Measurements from ENCODE around the gene PARD3B. TPM values are rescaled to one million over a fixed set of nuclear protein-coding genes. Genes with fewer than 3 reads are reported as not detected.

The PARD3B gene
- total RNA-seq, 1 experiment from 2014 or later, result 3.9 TPM

- Histone ChIP-seq H3K9me3 (ENCODE audit: low read length) (no peaks in the 10 kb centered on the region), H3K4me2 (ENCODE audit: low read length) (no peak overlapping the region), H3F3A (ENCODE audit: low read length, unreplicated experiment) (no peaks in the 10 kb centered on the region), H3K9me2 (replicated peaks; ENCODE audit: low read length) (no peaks in the 10 kb centered on the region), H2AFZ (ENCODE audit: low read length) (no peak overlapping the region), H3K4me3 (ENCODE audit: low read length) (no peak overlapping the region), H3K27me3 (ENCODE audit: low read length) (no peaks in the 10 kb centered on the region), H3K27ac (ENCODE audit: low read length) (no peak overlapping the region), H4K20me1 (ENCODE audit: low read length) (no peaks in the 10 kb centered on the region), H3K9ac (ENCODE audit: low read length) (no peak overlapping the region), H3K36me3 (ENCODE audit: low read depth, low read length) (no peaks in the 10 kb centered on the region), H3K79me2 (ENCODE audit: low read length) (no peaks in the 10 kb centered on the region), H3K4me1 (ENCODE audit: insufficient read depth, low read length) (no peaks in the 10 kb centered on the region)
- ChIA-PET CTCF (no interaction called here), POLR2A (ENCODE audit: unreplicated experiment) (no interaction called here)
- intact Hi-C loops (cut with micrococcal nuclease), result no loop called here
- DNase-seq (no peak), ATAC-seq (no peak)
- TF ChIP-seq EZH2 (IDR thresholded peaks at IDR 0.05; ENCODE audit: low read length, unreplicated experiment), result no peak
- TF ChIP-seq CTCF (conservative IDR thresholded peaks at IDR 0.05; ENCODE audit: low read depth, low read length), result no peak
- TF ChIP-seq EZH2phosphoT487 (IDR thresholded peaks at IDR 0.05; ENCODE audit: borderline replicate concordance, low read length), result no peak
- no TSS peak for BruUV-seq (replicated peaks)
Observed at GRCh38 chr2:204573221-204573620, 27.9 kb downstream of the PARD3B start.

DNA sequence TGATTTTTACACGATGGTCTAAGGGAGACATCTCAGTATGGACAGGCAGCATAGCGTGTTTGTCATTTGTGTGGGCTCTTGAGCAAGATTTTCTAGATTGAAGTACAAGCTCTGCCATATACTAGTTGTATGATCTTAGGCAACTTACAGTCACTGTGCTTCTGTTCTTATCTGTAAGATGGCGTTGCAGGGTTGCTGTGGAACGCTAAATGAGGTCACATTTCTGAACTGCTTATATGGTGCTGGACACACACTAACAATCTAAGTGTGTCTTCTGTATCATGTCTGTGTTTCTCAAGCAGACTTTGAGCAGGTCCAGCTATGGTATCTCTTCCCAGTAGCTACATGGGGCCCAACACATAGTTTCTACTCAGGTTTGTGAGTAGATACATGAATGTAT, 29.2 kb downstream of the PARD3B start:
- no peak for DNase-seq
- H3K9ac ChIP-seq (ENCODE audit: low read length), result no peak overlapping the region
- no peak overlapping the region for H3K4me3 ChIP-seq (ENCODE audit: low read length)
- H3K27ac ChIP-seq (ENCODE audit: low read length), result no peak overlapping the region
- H3K9me2 ChIP-seq (replicated peaks; ENCODE audit: low read length), result no peaks in the 10 kb centered on the region
- intact Hi-C loops (cut with micrococcal nuclease), result no loop called here
- H4K20me1 ChIP-seq (ENCODE audit: low read length), result no peaks in the 10 kb centered on the region
- no peaks in the 10 kb centered on the region for H3K27me3 ChIP-seq (ENCODE audit: low read length)
- POLR2A ChIA-PET (ENCODE audit: unreplicated experiment), result no interaction called here
- no peaks in the 10 kb centered on the region for H3F3A ChIP-seq (ENCODE audit: low read length, unreplicated experiment)
- H3K9me3 ChIP-seq (ENCODE audit: low read length), result no peaks in the 10 kb centered on the region
- no peaks in the 10 kb centered on the region for H3K36me3 ChIP-seq (ENCODE audit: low read depth, low read length)
- H2AFZ ChIP-seq (ENCODE audit: low read length), result no peak overlapping the region
- H3K4me2 ChIP-seq (ENCODE audit: low read length), result no peak overlapping the region
- ATAC-seq, result no peak
- CTCF ChIA-PET, result no interaction called here
- no peaks in the 10 kb centered on the region for H3K4me1 ChIP-seq (ENCODE audit: insufficient read depth, low read length)
- no TSS peak for BruUV-seq (replicated peaks)
- TF ChIP-seq EZH2 (IDR thresholded peaks at IDR 0.05; ENCODE audit: low read length, unreplicated experiment) (no peak), CTCF (conservative IDR thresholded peaks at IDR 0.05; ENCODE audit: low read depth, low read length) (no peak), EZH2phosphoT487 (IDR thresholded peaks at IDR 0.05; ENCODE audit: borderline replicate concordance, low read length) (no peak)
- no peaks in the 10 kb centered on the region for H3K79me2 ChIP-seq (ENCODE audit: low read length)

DNA sequence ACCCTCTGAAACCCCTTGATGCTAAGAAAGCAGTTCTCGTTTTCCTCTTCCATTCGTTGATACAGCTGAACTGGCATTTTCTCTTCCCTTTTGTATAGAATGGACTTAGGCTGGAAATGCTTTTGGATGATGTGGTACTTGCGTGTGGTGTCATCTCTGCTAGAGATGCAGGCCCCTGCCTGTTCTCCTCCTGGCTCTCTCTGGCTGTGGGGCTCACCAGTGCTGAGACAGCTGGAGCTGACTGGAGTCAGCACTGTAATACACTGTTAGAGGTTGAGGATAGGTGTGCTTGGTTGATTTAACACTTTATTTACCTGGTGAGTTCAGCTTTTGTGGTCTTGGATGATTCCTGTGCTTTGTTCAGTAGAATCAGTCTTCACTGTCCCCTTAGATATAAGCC, 30.2 kb downstream of the PARD3B start:
- intact Hi-C loops (cut with micrococcal nuclease), result no loop called here
- H2AFZ ChIP-seq (ENCODE audit: low read length), result no peak overlapping the region
- BruUV-seq (replicated peaks), result no TSS peak
- CTCF ChIA-PET, result no interaction called here
- H3K4me3 ChIP-seq (ENCODE audit: low read length), result no peak overlapping the region
- TF ChIP-seq EZH2 (IDR thresholded peaks at IDR 0.05; ENCODE audit: low read length, unreplicated experiment) (no peak), CTCF (conservative IDR thresholded peaks at IDR 0.05; ENCODE audit: low read depth, low read length) (no peak), EZH2phosphoT487 (IDR thresholded peaks at IDR 0.05; ENCODE audit: borderline replicate concordance, low read length) (no peak)
- no peaks in the 10 kb centered on the region for H3K79me2 ChIP-seq (ENCODE audit: low read length)
- H3K4me1 ChIP-seq (ENCODE audit: insufficient read depth, low read length), result no peaks in the 10 kb centered on the region
- H3K4me2 ChIP-seq (ENCODE audit: low read length), result no peak overlapping the region
- no peak overlapping the region for H3K9ac ChIP-seq (ENCODE audit: low read length)
- POLR2A ChIA-PET (ENCODE audit: unreplicated experiment), result no interaction called here
- H3K36me3 ChIP-seq (ENCODE audit: low read depth, low read length), result no peaks in the 10 kb centered on the region
- no peaks in the 10 kb centered on the region for H3K9me3 ChIP-seq (ENCODE audit: low read length)
- H3K27ac ChIP-seq (ENCODE audit: low read length), result no peak overlapping the region
- no peaks in the 10 kb centered on the region for H4K20me1 ChIP-seq (ENCODE audit: low read length)
- H3K9me2 ChIP-seq (replicated peaks; ENCODE audit: low read length), result no peaks in the 10 kb centered on the region
- H3K27me3 ChIP-seq (ENCODE audit: low read length), result no peaks in the 10 kb centered on the region
- ATAC-seq, result no peak
- DNase-seq, result no peak
- H3F3A ChIP-seq (ENCODE audit: low read length, unreplicated experiment), result no peaks in the 10 kb centered on the region

Data from PC-3 (cell line).